PFSK-1 (cell line): Measurements from ENCODE around the gene SEZ6.

Experiments
- FOXP2 ChIP-seq: optimal IDR thresholded peaks from 2 replicates; pipeline ENCODE3; 2011; ENCODE audit warnings: borderline replicate concordance, control low read depth, inconsistent platforms; ENCODE audit not compliant: insufficient read depth; ENCODE audit errors: extremely low read length, extremely low read depth
- POLR2AphosphoS5 ChIP-seq: IDR thresholded peaks from 2 replicates; pipeline ENCODE4 v1.6.1; 2012; ENCODE audit warnings: low read depth, mild to moderate bottlenecking, control low read depth, low read length, moderate library complexity
- REST ChIP-seq, 2 experiments: IDR thresholded peaks; 2 replicates each; pipeline versions ENCODE4 v1.6.1 to v1.8.0; 2011 to 2012; ENCODE audit warnings: low read depth in 2 of 2, low read length in 2 of 2, control low read depth in 1 of 2, inconsistent platforms in 1 of 2, mild to moderate bottlenecking in 1 of 2, moderate library complexity in 1 of 2; ENCODE audit not compliant: insufficient read depth in 1 of 2
- SIN3A ChIP-seq: IDR thresholded peaks from 2 replicates; pipeline ENCODE4 v1.6.1; 2012; ENCODE audit warnings: mild to moderate bottlenecking, low read length, moderate library complexity, borderline replicate concordance; ENCODE audit not compliant: insufficient read depth
- TAF1 ChIP-seq: IDR thresholded peaks from 2 replicates; pipeline ENCODE4 v1.6.1; 2012; ENCODE audit warnings: low read length, control low read depth, borderline replicate concordance; ENCODE audit not compliant: insufficient read depth

The SEZ6 gene

GRCh38 chr17:28968231-28968913 is 37.5 kb downstream of the SEZ6 start:
- TF ChIP-seq TAF1 (no peak), REST (IDR thresholded peaks at IDR 0.05; ENCODE audit: insufficient read depth in 1 of 2, low read depth in 2 of 2, low read length in 2 of 2) (no peak), FOXP2 (no peak), POLR2AphosphoS5 (no peak), SIN3A (no peak)

- TF ChIP-seq FOXP2: no peak
- no peak for TF ChIP-seq SIN3A
- no peak for TF ChIP-seq TAF1
- TF ChIP-seq REST (IDR thresholded peaks at IDR 0.05; ENCODE audit: insufficient read depth in 1 of 2, low read depth in 2 of 2, low read length in 2 of 2): no peak
- no peak for TF ChIP-seq POLR2AphosphoS5
Observed at GRCh38 chr17:28967221-28968135, 38.4 kb downstream of the SEZ6 start.

GRCh38 chr17:28963841-28964240 is 42.0 kb downstream of the SEZ6 start:
- TF ChIP-seq SIN3A (no peak), REST (IDR thresholded peaks at IDR 0.05; ENCODE audit: insufficient read depth in 1 of 2, low read depth in 2 of 2, low read length in 2 of 2) (no peak)

- TF ChIP-seq FOXP2: no peak
- no peak for TF ChIP-seq SIN3A
- no peak for TF ChIP-seq TAF1
- no peak for TF ChIP-seq POLR2AphosphoS5
- TF ChIP-seq REST (IDR thresholded peaks at IDR 0.05; ENCODE audit: insufficient read depth in 1 of 2, low read depth in 2 of 2, low read length in 2 of 2): no peak
Observed at GRCh38 chr17:28963055-28963611, 42.7 kb downstream of the SEZ6 start.
